ENCODE results near the gene DENND1A. TPM values are rescaled to one million over a fixed set of nuclear protein-coding genes. Genes with fewer than 3 reads are reported as not detected.

DENND1A gene
- total RNA-seq, 2 donors from 2014 or later, result 18.9 to 26.8 TPM

- 97% methylated on average over 4 of the region's 4 CpGs for WGBS
- no peaks in the 10 kb centered on the region for H3K27me3 ChIP-seq (replicated peaks; ENCODE audit: insufficient read depth)
Measured at GRCh38 chr9:123392802-123393201, 537.1 kb downstream of the DENND1A start.

GRCh38 chr9:123391946-123392345, 538.0 kb downstream of the DENND1A start:
- Histone ChIP-seq H3K4me1 (replicated peaks) (no peaks in the 10 kb centered on the region), H3K4me3 (no peak overlapping the region), H3K27ac (no peak overlapping the region), H3K9me3 (no peaks in the 10 kb centered on the region), H3K36me3 (no peaks in the 10 kb centered on the region), H3K27me3 (replicated peaks; ENCODE audit: insufficient read depth) (no peaks in the 10 kb centered on the region)
- 90% methylated on average over 28 of the region's 28 CpGs for WGBS
- intact Hi-C loops (cut with DNase I), result no loop called here
- TF ChIP-seq POLR2AphosphoS5 (IDR thresholded peaks at IDR 0.05), result no peak
- no peak for TF ChIP-seq POLR2A (IDR thresholded peaks at IDR 0.05)
- no peak for TF ChIP-seq CTCF (IDR thresholded peaks at IDR 0.05)
- DNase-seq (ENCODE audit: low spot score), result no peak

More at GRCh38 chr9:123392802-123393201, 537.1 kb downstream of the DENND1A start:
- DNase-seq (ENCODE audit: low spot score), result no peak
- Histone ChIP-seq H3K4me3 (no peak overlapping the region), H3K36me3 (no peaks in the 10 kb centered on the region), H3K27ac (no peak overlapping the region), H3K9me3 (no peaks in the 10 kb centered on the region), H3K4me1 (replicated peaks) (no peaks in the 10 kb centered on the region)
- TF ChIP-seq CTCF (IDR thresholded peaks at IDR 0.05) (no peak), POLR2A (IDR thresholded peaks at IDR 0.05) (no peak), POLR2AphosphoS5 (IDR thresholded peaks at IDR 0.05) (no peak)
- intact Hi-C loops (cut with DNase I), result no loop called here

GRCh38 chr9:123391233-123391632, 538.7 kb downstream of the DENND1A start:
- WGBS, result 97% methylated on average over 5 of the region's 5 CpGs
- H3K27me3 ChIP-seq (replicated peaks; ENCODE audit: insufficient read depth), result no peaks in the 10 kb centered on the region
- H3K9me3 ChIP-seq, result no peaks in the 10 kb centered on the region
- H3K4me1 ChIP-seq (replicated peaks), result no peaks in the 10 kb centered on the region
- no peak overlapping the region for H3K4me3 ChIP-seq
- no peaks in the 10 kb centered on the region for H3K36me3 ChIP-seq
- TF ChIP-seq POLR2AphosphoS5 (IDR thresholded peaks at IDR 0.05) (no peak), CTCF (IDR thresholded peaks at IDR 0.05) (no peak), POLR2A (IDR thresholded peaks at IDR 0.05) (no peak)
- no peak for DNase-seq (ENCODE audit: low spot score)
- intact Hi-C loops (cut with DNase I), result no loop called here
- H3K27ac ChIP-seq, result no peak overlapping the region

- no peak for DNase-seq (ENCODE audit: low spot score)
- Histone ChIP-seq H3K9me3 (no peaks in the 10 kb centered on the region), H3K27ac (no peak overlapping the region), H3K36me3 (no peaks in the 10 kb centered on the region), H3K27me3 (replicated peaks; ENCODE audit: insufficient read depth) (no peaks in the 10 kb centered on the region), H3K4me1 (replicated peaks) (no peaks in the 10 kb centered on the region), H3K4me3 (no peak overlapping the region)
- intact Hi-C loops (cut with DNase I), result no loop called here
- TF ChIP-seq POLR2A (IDR thresholded peaks at IDR 0.05), result no peak
- TF ChIP-seq POLR2AphosphoS5 (IDR thresholded peaks at IDR 0.05), result no peak
- TF ChIP-seq CTCF (IDR thresholded peaks at IDR 0.05), result no peak
- 90% methylated on average over 23 of the region's 23 CpGs for WGBS
Measured at GRCh38 chr9:123390337-123391135, 539.4 kb downstream of the DENND1A start.

- 82% methylated on average over 12 of the region's 12 CpGs for WGBS
- Histone ChIP-seq H3K27ac (no peak overlapping the region), H3K4me1 (replicated peaks) (no peaks in the 10 kb centered on the region), H3K27me3 (replicated peaks; ENCODE audit: insufficient read depth) (no peaks in the 10 kb centered on the region), H3K4me3 (no peak overlapping the region), H3K9me3 (no peaks in the 10 kb centered on the region), H3K36me3 (no peaks in the 10 kb centered on the region)
- intact Hi-C loops (cut with DNase I), result no loop called here
- TF ChIP-seq CTCF (IDR thresholded peaks at IDR 0.05), result no peak
- TF ChIP-seq POLR2A (IDR thresholded peaks at IDR 0.05), result no peak
- TF ChIP-seq POLR2AphosphoS5 (IDR thresholded peaks at IDR 0.05), result no peak
- DNase-seq (ENCODE audit: low spot score), result no peak
Measured at GRCh38 chr9:123389698-123390097, 540.2 kb downstream of the DENND1A start.
